ENCODE measurements around the gene KCNK15.

DNA sequence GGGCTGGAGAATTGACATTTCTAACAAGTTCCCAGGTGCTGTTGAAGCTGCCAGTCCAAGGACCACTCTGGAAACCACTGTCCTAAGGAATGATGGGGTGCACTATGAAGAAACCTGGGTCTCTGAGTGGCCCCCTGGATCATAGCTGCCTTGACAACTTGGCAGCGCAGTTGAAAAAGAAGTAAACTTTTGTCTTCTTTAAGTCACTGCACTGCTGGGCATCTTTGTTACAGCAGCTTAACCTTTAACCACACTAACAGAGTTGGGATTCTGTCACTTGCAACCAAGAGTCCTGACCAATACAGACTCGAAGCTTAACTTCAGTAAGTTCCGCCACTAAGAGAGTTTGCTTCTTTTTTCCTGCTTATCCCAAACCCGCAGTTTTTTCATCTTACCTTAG lies 8.5 kb upstream of the KCNK15 start:
- TF ChIP-seq, protein P1, sequence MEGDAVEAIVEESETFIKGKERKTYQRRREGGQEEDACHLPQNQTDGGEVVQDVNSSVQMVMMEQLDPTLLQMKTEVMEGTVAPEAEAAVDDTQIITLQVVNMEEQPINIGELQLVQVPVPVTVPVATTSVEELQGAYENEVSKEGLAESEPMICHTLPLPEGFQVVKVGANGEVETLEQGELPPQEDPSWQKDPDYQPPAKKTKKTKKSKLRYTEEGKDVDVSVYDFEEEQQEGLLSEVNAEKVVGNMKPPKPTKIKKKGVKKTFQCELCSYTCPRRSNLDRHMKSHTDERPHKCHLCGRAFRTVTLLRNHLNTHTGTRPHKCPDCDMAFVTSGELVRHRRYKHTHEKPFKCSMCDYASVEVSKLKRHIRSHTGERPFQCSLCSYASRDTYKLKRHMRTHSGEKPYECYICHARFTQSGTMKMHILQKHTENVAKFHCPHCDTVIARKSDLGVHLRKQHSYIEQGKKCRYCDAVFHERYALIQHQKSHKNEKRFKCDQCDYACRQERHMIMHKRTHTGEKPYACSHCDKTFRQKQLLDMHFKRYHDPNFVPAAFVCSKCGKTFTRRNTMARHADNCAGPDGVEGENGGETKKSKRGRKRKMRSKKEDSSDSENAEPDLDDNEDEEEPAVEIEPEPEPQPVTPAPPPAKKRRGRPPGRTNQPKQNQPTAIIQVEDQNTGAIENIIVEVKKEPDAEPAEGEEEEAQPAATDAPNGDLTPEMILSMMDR (IDR thresholded peaks at IDR 0.05) = no peak
- no peak for TF ChIP-seq POLR2A (IDR thresholded peaks at IDR 0.05)

Data from testis (tissue), 2 donors.